Body of pancreas (tissue), 4 donors: ENCODE measurements around the gene PLXNB3.

Experiments used
- POLR2A ChIP-seq, 3 donors: fragments of 450-650 bp; IDR thresholded peaks; one replicate each; pipeline ENCODE4 v1.6.1; 2016; ENCODE audit warnings: antibody characterized with exemption in 3 of 3, mild to moderate bottlenecking in 2 of 3
- TF ChIP-seq, protein P1 (sequence below), 7 experiments: fragments of 450-650 bp in 4 of 7; fragments of 200-600 bp in 3 of 7; sonication (generic) in 3 of 7; IDR thresholded peaks; one replicate each; pipeline ENCODE4 v1.5.1; 2016 to 2019; ENCODE audit warnings: antibody characterized with exemption in 7 of 7

DNA sequence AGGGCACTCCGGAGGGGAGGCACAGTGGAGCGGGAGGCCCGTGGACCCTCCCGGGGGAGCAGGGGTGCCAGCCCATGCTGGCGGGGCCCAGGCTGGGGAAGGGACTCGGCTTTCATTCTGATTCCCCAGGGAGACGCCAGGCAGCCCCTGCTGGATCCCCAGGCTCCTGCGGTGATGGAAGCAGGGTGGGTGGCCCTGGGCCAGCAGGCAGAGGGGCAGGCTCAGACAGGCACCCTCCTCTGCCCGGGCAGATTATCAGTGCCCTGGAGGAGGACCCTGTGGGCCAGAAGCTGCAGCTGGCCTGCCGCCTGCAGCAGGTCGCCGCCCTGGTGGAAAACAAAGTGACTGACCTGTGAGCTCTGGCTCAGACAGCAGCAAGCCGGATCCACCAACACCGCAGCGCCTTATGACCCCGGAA is 14.6 kb downstream of the PLXNB3 start:
- TF ChIP-seq, protein P1, sequence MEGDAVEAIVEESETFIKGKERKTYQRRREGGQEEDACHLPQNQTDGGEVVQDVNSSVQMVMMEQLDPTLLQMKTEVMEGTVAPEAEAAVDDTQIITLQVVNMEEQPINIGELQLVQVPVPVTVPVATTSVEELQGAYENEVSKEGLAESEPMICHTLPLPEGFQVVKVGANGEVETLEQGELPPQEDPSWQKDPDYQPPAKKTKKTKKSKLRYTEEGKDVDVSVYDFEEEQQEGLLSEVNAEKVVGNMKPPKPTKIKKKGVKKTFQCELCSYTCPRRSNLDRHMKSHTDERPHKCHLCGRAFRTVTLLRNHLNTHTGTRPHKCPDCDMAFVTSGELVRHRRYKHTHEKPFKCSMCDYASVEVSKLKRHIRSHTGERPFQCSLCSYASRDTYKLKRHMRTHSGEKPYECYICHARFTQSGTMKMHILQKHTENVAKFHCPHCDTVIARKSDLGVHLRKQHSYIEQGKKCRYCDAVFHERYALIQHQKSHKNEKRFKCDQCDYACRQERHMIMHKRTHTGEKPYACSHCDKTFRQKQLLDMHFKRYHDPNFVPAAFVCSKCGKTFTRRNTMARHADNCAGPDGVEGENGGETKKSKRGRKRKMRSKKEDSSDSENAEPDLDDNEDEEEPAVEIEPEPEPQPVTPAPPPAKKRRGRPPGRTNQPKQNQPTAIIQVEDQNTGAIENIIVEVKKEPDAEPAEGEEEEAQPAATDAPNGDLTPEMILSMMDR (IDR thresholded peaks at IDR 0.05): no peak
- no peak for TF ChIP-seq POLR2A (IDR thresholded peaks at IDR 0.05)
